Measurements from ENCODE around the gene MYO16.

GRCh38 chr13:109253316-109253715 lies 623.9 kb downstream of the MYO16 start:
- TF ChIP-seq CTCF (IDR thresholded peaks at IDR 0.05) = no peak
- TF ChIP-seq POLR2A (IDR thresholded peaks at IDR 0.05) = no peak
